Vagina (tissue), 2 donors: ENCODE results near the gene C11orf24. TPM values are rescaled to one million over a fixed set of nuclear protein-coding genes. Genes with fewer than 3 reads are reported as not detected.
A peak's percentile ranks its signal among the peaks of the same experiment; 100 is the strongest.

Experiments used
- DNase-seq, 2 donors: peaks; one replicate each; pipeline ENCODE4 v3.0.0-alpha.2; 2017; ENCODE audit errors: extremely low spot score in 2 of 2
- H3K27ac ChIP-seq: fragments of 200-600 bp; sonication (generic); one replicate; pipeline ENCODE4 v1.5.1; 2019
- H3K27me3 ChIP-seq: fragments of 200-600 bp; sonication (generic); one replicate; pipeline ENCODE4 v1.5.1; 2019
- H3K36me3 ChIP-seq, 2 donors: fragments of 200-600 bp; sonication (generic); one replicate each; pipeline ENCODE4 v1.5.1; 2017 to 2019
- H3K4me1 ChIP-seq: fragments of 200-600 bp; sonication (generic); one replicate; pipeline ENCODE4 v1.5.1; 2019
- H3K4me3 ChIP-seq, 2 donors: fragments of 200-600 bp; sonication (generic); 1 replicate in 1 of 2; 2 replicates in 1 of 2; pipeline ENCODE4 v1.5.1; 2016 to 2019
- H3K9me3 ChIP-seq: fragments of 200-600 bp; sonication (generic); one replicate; pipeline ENCODE4 v1.5.1; 2019
- CTCF ChIP-seq, 3 experiments: fragments of 450-650 bp in 2 of 3; fragments of 200-600 bp in 1 of 3; sonication (generic) in 1 of 3; IDR thresholded peaks; one replicate each; pipeline ENCODE4 v1.5.1; 2017 to 2019; ENCODE audit warnings: antibody characterized with exemption in 3 of 3, mild to moderate bottlenecking in 2 of 3, moderate library complexity in 2 of 3
- POLR2A ChIP-seq, 2 donors: fragments of 450-650 bp; IDR thresholded peaks; one replicate each; pipeline ENCODE4 v1.6.1; 2017; ENCODE audit warnings: antibody characterized with exemption in 2 of 2, mild to moderate bottlenecking in 2 of 2, moderate library complexity in 2 of 2
- POLR2AphosphoS5 ChIP-seq, 2 donors: sonication (generic); formaldehyde crosslinking; IDR thresholded peaks; one replicate each; pipeline ENCODE4 v1.9.0; 2017; ENCODE audit warnings: antibody characterized with exemption in 2 of 2, mild to moderate bottlenecking in 2 of 2, low read depth in 1 of 2; ENCODE audit not compliant: insufficient read depth in 1 of 2
- intact Hi-C: fragments of 100-400 bp; cut with DNase I; formaldehyde crosslinking; loops from one replicate; pipeline ENCODE4 v1.15.1; 2023
- total RNA-seq: library from RNA; depleted of rRNA; stranded (reverse); fragments of >200 nt; gene quantifications from one replicate; pipeline ENCODE4 v1.2.3, GENCODE V29; 2016

C11orf24 gene
- total RNA-seq: 38.1 TPM

GRCh38 chr11:68271781-68272608 lies at the start of gene C11orf24:
Gene C11orf24, minus strand, starts transcription at chr11:68271973. Its CDS starts 8,206 bp downstream, at chr11:68263767.
- Histone ChIP-seq H3K4me1 (peaks cover 38% of the 10 kb centered on the region), H3K27me3 (no peaks in the 10 kb centered on the region), H3K9me3 (no peaks in the 10 kb centered on the region), H3K4me3 (peak within 1 kb of the TSS; percentile 78 to 97), H3K36me3 (peaks cover 0 to 10% of the 10 kb centered on the region in 2 donors), H3K27ac (peak within 1 kb of the TSS; percentile 94)
- intact Hi-C loops: no loop called here
- TF ChIP-seq POLR2AphosphoS5 (IDR thresholded peaks at IDR 0.05; ENCODE audit: insufficient read depth in 1 of 2, low read depth in 1 of 2): peak; percentile 54 to 88
- TF ChIP-seq CTCF (IDR thresholded peaks at IDR 0.05): peak in 1 of 3 experiments; percentile 10
- peak; percentile 27 to 66 for TF ChIP-seq POLR2A (IDR thresholded peaks at IDR 0.05)
- DNase-seq: peak in 1 of 2 donors; percentile 95

- no peaks in the 10 kb centered on the region for H3K9me3 ChIP-seq
- DNase-seq: no peak
- TF ChIP-seq POLR2AphosphoS5 (IDR thresholded peaks at IDR 0.05; ENCODE audit: insufficient read depth in 1 of 2, low read depth in 1 of 2): no peak
- TF ChIP-seq CTCF (IDR thresholded peaks at IDR 0.05): no peak
- no peak for TF ChIP-seq POLR2A (IDR thresholded peaks at IDR 0.05)
- intact Hi-C loops: no loop called here
- H3K4me1 ChIP-seq: peaks cover 49% of the 10 kb centered on the region
- no peak overlapping the region for H3K4me3 ChIP-seq
- H3K27me3 ChIP-seq: no peaks in the 10 kb centered on the region
- H3K27ac ChIP-seq: no peak overlapping the region
- H3K36me3 ChIP-seq: no peaks in the 10 kb centered on the region
Observed at GRCh38 chr11:68317147-68317785, 45.5 kb upstream of the C11orf24 start.

- Histone ChIP-seq H3K4me3 (peak overlapping the region in 1 of 2 donors; percentile 66), H3K27ac (peak overlapping the region; percentile 63), H3K4me1 (peaks cover 41% of the 10 kb centered on the region), H3K36me3 (no peaks in the 10 kb centered on the region), H3K27me3 (no peaks in the 10 kb centered on the region), H3K9me3 (no peaks in the 10 kb centered on the region)
- TF ChIP-seq CTCF (IDR thresholded peaks at IDR 0.05) (no peak), POLR2AphosphoS5 (IDR thresholded peaks at IDR 0.05; ENCODE audit: insufficient read depth in 1 of 2, low read depth in 1 of 2) (no peak), POLR2A (IDR thresholded peaks at IDR 0.05) (no peak)
- intact Hi-C loops: no loop called here
- DNase-seq: no peak
Observed at GRCh38 chr11:68315171-68315920, 43.6 kb upstream of the C11orf24 start.

- Histone ChIP-seq H3K4me1 (peaks cover 41% of the 10 kb centered on the region), H3K27me3 (no peaks in the 10 kb centered on the region), H3K27ac (peak overlapping the region; percentile 63), H3K36me3 (no peaks in the 10 kb centered on the region), H3K9me3 (no peaks in the 10 kb centered on the region), H3K4me3 (peak overlapping the region; percentile 59 to 66)
- DNase-seq: no peak
- TF ChIP-seq POLR2A (IDR thresholded peaks at IDR 0.05) (no peak), CTCF (IDR thresholded peaks at IDR 0.05) (no peak), POLR2AphosphoS5 (IDR thresholded peaks at IDR 0.05; ENCODE audit: insufficient read depth in 1 of 2, low read depth in 1 of 2) (no peak)
- intact Hi-C loops: no loop called here
Observed at GRCh38 chr11:68314203-68315170, 42.7 kb upstream of the C11orf24 start.
